HG02623 (cell line): ENCODE measurements around the gene ENTPD2.

ENCODE experiments used
- ATAC-seq: cut with Tn5 transposase; IDR thresholded peaks from one replicate; pipeline ENCODE4 v1.9.1; 2021; ENCODE audit warnings: moderate library complexity; ENCODE audit not compliant: unreplicated experiment

The ENTPD2 gene

GRCh38 chr9:137031904-137032640, 21.8 kb downstream of the ENTPD2 start, which contains the start of gene FUT7:
TSS of gene FUT7 (minus strand) at chr9:137032088. CDS start at chr9:137031991, 97 bp downstream.
- ATAC-seq, result no peak

GRCh38 chr9:137030538-137031527, 23.0 kb downstream of the ENTPD2 start:
- no peak for ATAC-seq

GRCh38 chr9:137030006-137030405, 23.9 kb downstream of the ENTPD2 start:
- ATAC-seq, result no peak

- no peak for ATAC-seq
These were observed 24.6 kb downstream of the ENTPD2 start for GRCh38 chr9:137029058-137029936.

GRCh38 chr9:137028263-137029057, 25.4 kb downstream of the ENTPD2 start:
- no peak for ATAC-seq

GRCh38 chr9:137027369-137028262, 26.2 kb downstream of the ENTPD2 start, which contains the start of gene ABCA2:
TSS of gene ABCA2 (minus strand) at chr9:137028237. CDS start at chr9:137028140, 97 bp downstream.
- no peak for ATAC-seq

- no peak for ATAC-seq
These were observed 27.0 kb downstream of the ENTPD2 start for GRCh38 chr9:137026828-137027227.

GRCh38 chr9:137026384-137026783, 27.5 kb downstream of the ENTPD2 start:
- no peak for ATAC-seq

GRCh38 chr9:137025517-137025966, 28.3 kb downstream of the ENTPD2 start:
- no peak for ATAC-seq

- ATAC-seq, result no peak
These were observed 30.3 kb downstream of the ENTPD2 start for GRCh38 chr9:137023583-137023991.

- ATAC-seq, result no peak
These were observed 30.7 kb downstream of the ENTPD2 start for GRCh38 chr9:137023157-137023556.

- no peak for ATAC-seq
These were observed 31.2 kb downstream of the ENTPD2 start for GRCh38 chr9:137022662-137023008.

- ATAC-seq, result no peak
These were observed 31.7 kb downstream of the ENTPD2 start for GRCh38 chr9:137021979-137022661.

- no peak for ATAC-seq
These were observed 32.3 kb downstream of the ENTPD2 start for GRCh38 chr9:137021568-137021978.

GRCh38 chr9:137020771-137021567, 32.9 kb downstream of the ENTPD2 start:
- no peak for ATAC-seq

- ATAC-seq, result no peak
These were observed 33.8 kb downstream of the ENTPD2 start for GRCh38 chr9:137019891-137020683.
